Activated CD4-positive, alpha-beta T cell treated with anti-CD3 and anti-CD28 coated beads, Interleukin-2, amount 50 U/mL, for 16 hours (primary cell): ENCODE measurements around the gene JARID2.

Source experiments
- DNase-seq: peaks from one replicate; pipeline ENCODE4 v3.0.0-alpha.2; 2020

The JARID2 gene

GRCh38 chr6:15247500-15248450, 1.9 kb downstream of the JARID2 start:
- peak; percentile 60 for DNase-seq

- DNase-seq, result peak; percentile 98
Observed at GRCh38 chr6:15248451-15249370, 2.8 kb downstream of the JARID2 start.

GRCh38 chr6:15249371-15250019, 3.6 kb downstream of the JARID2 start:
- DNase-seq, result no peak

GRCh38 chr6:15250187-15251168, 4.6 kb downstream of the JARID2 start:
- DNase-seq, result no peak

GRCh38 chr6:15252195-15252594, 6.3 kb downstream of the JARID2 start:
- DNase-seq, result no peak

- DNase-seq, result peak; percentile 63
Observed at GRCh38 chr6:15253203-15254022, 7.5 kb downstream of the JARID2 start.

GRCh38 chr6:15254070-15254975, 8.5 kb downstream of the JARID2 start:
- DNase-seq, result no peak

GRCh38 chr6:15255481-15255880, 9.6 kb downstream of the JARID2 start:
- peak; percentile 62 for DNase-seq

GRCh38 chr6:15255909-15256395, 10.1 kb downstream of the JARID2 start:
- no peak for DNase-seq

- DNase-seq, result no peak
Observed at GRCh38 chr6:15256538-15257271, 10.8 kb downstream of the JARID2 start.

- no peak for DNase-seq
Observed at GRCh38 chr6:15257357-15258132, 11.7 kb downstream of the JARID2 start.

- no peak for DNase-seq
Observed at GRCh38 chr6:15259766-15260098, 13.9 kb downstream of the JARID2 start.

- no peak for DNase-seq
Observed at GRCh38 chr6:15260099-15260821, 14.4 kb downstream of the JARID2 start.

- DNase-seq, result no peak
Observed at GRCh38 chr6:15263780-15264374, 18.0 kb downstream of the JARID2 start.

GRCh38 chr6:15264412-15264811, 18.5 kb downstream of the JARID2 start:
- DNase-seq, result no peak

GRCh38 chr6:15264902-15265761, 19.3 kb downstream of the JARID2 start:
- DNase-seq, result no peak
